ENCODE measurements around the gene RPL19.

Gene RPL19

GRCh38 chr17:39173080-39173479, 27.0 kb upstream of the RPL19 start:
- no peak for DNase-seq (ENCODE audit: low read depth)

DNA sequence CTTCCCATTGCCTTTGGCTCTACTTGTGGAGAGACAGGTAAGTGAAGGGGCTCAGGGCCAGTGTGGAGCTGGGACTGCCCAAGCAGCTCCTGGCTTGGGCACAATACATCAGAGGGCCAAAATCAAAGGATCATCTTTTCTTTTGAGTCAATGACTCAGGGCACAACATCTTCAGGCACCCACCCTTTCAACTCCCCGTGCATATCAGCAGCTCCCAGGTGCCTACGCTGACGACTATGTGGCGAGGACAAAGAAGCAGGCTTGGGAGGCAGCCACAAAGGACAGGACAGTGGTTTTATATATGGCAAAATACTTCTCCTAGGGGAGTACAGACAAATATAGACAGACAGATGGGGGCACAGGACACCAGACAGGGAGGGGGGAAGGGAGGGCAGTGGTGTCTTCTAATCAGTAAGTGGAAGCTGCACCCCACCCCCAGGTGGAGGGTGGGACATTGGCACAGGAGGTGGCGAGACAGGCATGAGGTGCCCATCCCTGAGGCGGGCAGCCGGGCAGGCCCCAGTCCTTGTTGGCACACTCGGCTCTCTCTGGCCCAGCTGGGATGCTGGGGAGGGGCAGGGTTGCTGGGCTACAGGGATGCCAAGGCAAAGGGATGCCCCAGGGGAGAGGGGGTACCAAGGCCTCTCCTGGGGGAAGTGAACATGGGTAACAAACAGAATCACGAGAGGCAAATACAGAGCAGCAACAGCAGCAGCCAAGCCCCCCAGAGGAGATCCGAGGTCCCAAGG, 26.4 kb upstream of the RPL19 start:
- DNase-seq (ENCODE audit: low read depth): no peak

GRCh38 chr17:39174920-39175694, 25.0 kb upstream of the RPL19 start:
- peak; percentile 36 for DNase-seq (ENCODE audit: low read depth)

DNA sequence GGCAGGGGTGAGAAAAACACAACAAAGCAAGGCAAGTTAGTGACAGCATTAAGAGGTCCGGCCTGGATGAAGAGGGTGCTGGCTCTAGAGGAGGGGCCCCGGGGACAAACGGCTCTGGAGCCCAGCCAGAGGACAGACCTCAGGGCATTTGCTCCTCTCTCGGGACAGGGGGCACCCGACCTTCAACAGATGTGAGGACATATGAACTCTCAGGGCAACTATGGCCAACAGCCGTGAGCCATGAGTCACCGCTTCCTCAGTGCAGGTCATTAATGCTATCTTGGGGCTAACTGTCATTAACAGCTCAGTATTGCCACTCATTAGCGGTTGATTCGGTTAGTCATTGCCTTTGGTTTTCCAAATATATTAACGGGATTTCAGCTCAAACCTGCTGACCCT, 24.4 kb upstream of the RPL19 start:
- no peak for DNase-seq (ENCODE audit: low read depth)

GRCh38 chr17:39177256-39177655, 22.8 kb upstream of the RPL19 start:
- DNase-seq (ENCODE audit: low read depth): no peak

DNA sequence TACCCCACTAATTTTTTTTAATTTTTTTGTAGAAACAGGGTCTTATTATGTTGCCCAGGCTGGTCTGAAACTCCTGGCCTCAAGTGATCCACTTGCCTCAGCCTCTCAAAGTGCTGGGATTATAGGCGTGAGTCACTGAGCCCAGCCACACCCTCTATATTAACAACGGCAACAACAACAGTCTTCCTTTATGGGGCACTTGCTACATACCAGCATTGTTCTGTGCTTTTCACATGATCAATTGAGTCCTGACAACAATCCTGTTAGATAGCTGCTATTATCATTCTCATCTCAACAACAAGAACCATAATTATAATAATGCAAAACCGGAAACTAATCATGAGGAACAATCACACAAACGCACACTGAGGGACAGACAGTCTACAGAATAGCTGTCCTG, 21.5 kb upstream of the RPL19 start:
- no peak for DNase-seq (ENCODE audit: low read depth)

DNA sequence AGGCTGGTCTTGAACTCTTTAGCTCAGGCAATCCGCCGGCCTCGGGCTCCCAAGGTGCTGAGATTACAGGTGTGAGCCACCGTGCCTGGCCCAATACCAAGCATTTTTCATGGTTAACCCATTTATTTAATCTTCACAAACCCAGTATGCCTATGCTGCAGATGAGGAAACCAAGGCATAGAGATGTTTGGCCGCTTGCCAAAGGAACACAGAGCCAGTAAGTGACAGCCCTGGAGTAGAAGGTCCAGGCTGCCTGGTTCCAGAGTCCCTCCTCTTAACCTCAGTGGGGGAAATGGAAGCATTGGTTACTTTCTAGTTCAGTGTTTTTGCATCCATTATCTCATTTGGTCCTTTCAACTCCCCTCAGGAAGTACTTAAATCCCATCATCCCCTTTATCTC, 18.8 kb upstream of the RPL19 start:
- no peak for DNase-seq (ENCODE audit: low read depth)

DNA sequence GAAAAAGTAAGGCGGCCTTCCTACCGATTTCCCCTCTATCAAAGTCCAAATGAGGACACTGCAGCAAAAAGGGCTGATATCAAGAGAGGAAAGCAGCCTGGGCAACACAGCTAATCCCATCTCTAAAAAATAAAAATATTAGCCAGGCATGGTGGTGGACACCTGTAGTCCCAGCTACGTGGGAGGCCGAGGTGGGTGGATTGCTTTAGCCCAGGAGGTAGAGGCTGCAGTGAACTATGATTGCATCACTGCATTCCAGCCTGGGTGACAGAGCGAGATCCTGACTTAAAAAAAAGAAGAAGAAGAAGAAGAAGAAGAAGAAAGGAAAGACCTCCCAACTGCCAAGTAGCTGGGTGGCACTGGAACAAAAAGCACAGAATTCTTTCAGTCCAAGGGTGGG, 17.0 kb upstream of the RPL19 start:
- DNase-seq (ENCODE audit: low read depth): no peak

GRCh38 chr17:39183720-39184119, 16.4 kb upstream of the RPL19 start:
- DNase-seq (ENCODE audit: low read depth): no peak

DNA sequence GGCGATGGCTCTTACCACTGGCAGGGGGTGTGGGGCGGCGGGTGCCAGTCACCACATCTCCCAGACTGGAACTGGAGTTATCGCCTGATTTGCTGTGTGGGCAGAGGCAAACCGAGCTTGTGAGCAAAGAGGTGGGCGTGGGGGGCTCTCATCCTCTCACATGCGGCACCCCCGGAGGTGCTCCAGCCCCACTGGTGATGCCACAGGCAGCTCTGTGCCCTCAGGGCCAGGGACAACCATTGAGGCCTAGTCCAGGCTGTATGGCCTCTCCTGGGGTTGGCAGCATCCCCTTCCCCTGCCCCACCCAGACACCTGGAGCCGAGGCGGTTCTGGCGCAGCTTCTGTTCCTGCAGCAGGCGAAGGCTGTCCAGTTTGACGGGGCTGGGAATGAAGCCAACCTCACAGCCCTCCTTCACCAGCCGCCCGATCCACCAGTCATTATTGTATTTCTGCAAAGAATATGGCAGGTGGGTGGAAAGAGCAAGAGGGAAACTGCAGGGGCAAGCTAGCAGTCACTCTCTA, 13.5 kb upstream of the RPL19 start:
- no peak for DNase-seq (ENCODE audit: low read depth)

DNA sequence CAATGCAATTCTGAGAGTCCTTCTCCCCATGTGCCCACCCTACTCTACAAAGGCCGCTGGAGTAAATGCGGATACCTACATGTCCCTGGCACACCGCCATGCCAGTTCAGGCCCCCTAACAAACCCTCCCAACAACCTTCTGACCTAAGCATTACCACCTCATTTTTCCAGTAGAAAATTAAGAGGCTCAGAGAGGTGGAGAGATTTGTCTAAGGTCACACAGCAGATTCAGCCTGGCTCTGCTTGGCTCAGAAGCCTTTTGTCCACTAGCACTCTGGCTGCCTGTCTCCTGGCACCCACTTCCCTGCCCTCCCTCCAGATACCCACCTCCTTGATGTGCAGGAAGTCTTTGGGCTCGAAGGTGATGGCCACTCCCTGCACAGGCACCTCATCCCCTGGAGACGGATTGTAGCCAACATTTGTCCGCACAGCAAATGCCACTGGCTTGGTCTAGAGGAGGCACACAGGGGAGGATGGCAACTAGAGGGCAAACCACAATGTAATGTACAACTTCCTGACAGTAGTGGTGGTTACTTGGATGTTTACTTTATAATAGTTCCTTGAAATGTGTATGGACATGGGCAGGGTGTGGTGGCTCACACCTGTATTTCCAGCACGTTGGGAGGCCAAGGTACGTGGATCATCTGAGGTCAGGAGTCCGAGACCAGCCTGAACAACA, 12.8 kb upstream of the RPL19 start:
- DNase-seq (ENCODE audit: low read depth): no peak

DNA sequence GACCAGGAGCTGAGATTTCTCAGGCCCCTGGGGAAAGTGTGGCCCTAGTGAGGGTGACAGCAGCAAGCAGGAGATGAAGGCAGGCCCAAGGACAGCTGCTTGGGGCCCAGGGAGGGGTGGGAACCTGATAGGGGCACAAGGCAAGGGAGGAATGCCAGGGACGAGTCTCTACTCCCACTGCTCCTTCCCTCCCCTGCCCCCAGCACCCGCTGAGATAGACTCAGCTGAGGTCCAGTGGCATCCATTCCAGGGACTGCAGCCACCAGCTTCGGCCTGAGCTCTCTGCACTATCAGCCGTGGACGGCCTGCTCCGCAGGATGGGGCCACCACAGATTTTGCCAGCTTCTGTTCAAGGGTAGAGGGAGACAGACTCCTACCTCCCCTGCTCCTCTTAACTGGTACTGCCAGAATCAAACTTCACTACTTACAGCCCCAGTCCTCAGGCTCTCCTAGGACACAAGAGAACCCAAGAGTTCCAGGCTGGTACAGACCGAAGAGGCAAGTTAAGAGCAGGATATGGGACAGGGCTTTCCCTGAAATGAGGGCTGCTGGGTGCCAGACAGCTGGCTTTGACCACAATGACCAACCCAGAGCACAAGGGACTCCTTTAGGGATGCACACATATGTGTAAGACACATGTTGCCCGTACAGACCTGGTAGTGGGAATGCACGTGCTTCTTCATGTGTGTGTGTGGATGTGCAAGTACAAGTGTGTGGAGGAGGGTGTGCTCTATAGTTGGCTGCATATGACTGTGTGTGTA, 8.2 kb upstream of the RPL19 start:
- DNase-seq (ENCODE audit: low read depth): no peak

GRCh38 chr17:39192901-39193300, 7.2 kb upstream of the RPL19 start:
- no peak for DNase-seq (ENCODE audit: low read depth)

- no peak for DNase-seq (ENCODE audit: low read depth)
Observed at GRCh38 chr17:39193346-39193745, 6.7 kb upstream of the RPL19 start.

DNA sequence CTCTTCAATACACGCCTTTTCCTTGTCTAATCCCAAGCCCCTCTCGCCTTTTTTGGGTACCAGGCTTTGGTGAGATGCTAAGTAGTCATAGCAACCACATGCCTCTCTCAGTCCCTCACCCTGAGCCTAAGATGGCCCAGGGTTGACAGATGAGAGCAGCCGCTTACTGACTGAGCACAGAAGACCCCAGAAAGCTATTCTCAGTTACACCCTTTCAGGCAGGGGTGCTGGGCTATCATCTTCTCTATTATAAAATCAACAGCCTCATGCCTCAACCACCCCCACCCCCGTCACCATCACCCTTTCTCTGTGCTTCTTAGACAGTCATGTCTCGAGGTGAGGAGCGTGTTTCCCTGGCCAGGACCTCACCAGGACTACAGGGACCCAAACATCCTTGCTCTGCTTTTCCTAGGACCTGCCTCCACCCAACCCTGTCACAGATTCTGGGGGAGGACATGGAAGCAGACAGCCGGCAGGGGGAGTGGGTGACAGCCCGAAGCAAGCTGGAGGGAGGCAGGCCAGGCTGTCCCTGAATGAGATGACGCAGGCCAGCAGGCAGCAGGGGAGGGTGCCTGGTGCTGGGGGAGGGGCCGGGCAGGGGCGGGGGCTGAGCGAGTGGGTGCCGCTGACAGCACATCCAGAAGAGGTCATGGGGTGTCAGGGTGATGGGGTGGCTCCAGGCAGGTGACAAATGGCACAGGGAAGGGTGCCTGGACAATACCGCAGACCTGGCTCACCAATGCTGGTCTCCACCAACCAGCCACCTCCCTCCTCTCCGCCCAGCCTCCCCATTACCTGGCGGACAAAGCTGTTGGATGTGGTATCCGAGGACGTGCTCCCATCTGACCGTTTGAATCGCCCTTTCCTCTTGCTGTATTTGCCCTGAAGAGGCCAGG, 5.7 kb upstream of the RPL19 start:
- no peak for DNase-seq (ENCODE audit: low read depth)

DNA sequence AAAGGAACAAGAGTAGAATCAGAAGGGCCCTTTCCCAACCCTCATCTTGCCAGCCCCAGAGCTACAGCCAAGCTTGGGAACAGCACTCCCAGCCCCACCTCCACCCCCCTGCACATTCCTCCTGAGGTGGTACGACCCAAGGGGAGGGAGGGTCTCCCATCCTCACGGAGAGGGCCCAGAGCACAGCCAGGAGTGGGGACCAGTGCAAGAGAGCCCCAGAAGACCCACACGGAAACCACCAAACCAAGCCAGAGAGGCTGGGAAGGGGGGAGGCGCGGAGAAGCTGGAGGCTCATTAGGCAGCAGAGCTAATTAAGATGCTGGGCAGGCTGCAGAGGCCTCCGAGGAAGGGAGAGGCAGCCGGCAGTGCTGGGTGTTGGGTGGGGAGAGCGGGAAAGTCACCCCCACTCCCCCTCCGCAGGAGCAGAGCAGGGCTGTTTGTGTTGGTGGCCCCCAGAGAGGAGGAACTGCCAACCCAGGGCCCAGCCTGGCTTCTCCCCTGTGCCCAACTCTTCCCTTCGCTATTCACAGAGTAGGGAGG, 5.0 kb upstream of the RPL19 start:
- no peak for DNase-seq (ENCODE audit: low read depth)

DNA sequence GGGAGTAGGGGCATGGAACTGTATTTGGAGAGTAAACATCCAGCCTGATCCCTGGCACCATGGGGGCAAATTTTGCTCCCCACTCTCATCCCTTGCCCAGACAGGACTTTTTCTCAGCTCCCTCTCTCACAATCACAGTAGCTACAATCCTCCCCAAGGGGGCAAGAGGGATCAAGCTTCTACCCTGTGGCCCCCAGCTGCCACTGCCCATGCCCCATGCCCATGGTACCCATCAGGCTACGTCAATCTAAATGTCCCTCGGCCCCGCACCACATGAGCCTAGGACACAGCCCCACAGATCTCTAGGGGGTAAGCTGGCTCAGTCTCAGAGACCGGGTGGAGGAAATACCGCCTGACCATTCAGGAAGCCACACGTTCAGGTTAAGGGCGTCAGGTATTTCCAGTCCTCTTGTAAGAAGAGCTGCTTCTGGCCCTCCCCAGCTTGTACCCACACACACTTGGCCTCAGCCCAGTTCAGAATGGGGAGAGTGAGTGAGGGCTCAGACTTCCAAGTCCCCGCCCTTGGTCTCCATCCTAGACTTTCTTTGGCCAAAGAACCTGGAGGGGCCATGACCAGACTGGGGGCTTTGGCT, 4.4 kb upstream of the RPL19 start:
- no peak for DNase-seq (ENCODE audit: low read depth)

DNA sequence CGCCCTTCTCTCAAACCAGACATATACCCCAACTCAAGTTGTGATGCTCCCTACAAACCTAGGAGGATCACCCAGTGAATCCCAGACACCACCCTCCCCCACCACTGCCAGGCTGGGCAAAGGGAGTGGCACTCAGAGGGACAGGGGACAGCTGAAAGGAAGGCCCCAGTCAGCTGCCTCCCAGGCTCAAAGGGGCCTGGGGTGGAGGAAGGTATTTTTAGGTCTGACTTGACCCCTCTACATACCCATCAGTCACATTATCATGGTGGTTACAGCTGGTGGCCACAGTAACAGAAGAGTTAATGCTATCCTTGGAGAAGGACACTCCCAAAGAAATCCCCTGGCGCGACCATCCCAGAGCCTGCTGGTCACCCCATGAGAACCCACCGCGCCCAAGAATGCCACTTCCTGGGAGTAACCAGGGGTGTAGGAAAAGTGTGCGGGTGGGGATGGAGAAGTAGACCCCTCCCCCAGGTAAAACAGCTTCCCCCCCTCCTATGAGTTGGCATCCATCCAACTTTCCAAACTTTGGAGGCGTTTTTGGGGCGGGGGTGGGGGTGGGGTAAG, 3.8 kb upstream of the RPL19 start:
- DNase-seq (ENCODE audit: low read depth): no peak

DNA sequence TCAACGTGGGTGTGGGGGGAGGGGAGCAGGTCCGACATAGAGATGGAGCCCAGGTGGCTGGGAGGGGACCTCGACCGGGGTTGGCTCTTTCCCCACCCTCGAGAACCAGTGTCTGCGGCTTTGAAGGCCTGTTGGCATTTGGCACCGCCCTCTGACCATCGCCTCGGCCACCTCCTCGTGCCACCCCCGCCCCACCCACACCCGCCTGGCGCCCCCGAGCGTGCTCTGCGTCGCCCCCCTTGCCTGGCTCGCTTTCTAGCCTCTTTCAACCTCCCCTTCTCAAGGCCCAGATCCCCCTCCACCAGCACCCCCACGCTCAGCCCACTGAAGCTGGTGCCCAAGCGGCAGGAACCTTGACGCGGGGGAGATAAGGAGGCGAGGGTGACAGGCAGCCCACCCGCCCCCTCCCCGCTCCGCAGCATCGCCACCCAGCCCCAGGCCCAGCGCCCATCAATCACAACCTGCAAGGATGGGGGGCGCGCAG, 3.2 kb upstream of the RPL19 start:
- no peak for DNase-seq (ENCODE audit: low read depth)
